A549 (cell line): ENCODE measurements around the gene FOSL2.

Experiments
- EP300 ChIP-seq, 2 experiments: fragments of >200 bp; sonication (Bioruptor Twin); formaldehyde crosslinking; IDR thresholded peaks; 2 replicates in 1 of 2; 3 replicates in 1 of 2; pipeline ENCODE4 v1.6.1; 2016 to 2017
- JUN ChIP-seq, 2 experiments: fragments of >200 bp; sonication (Bioruptor Twin); formaldehyde crosslinking; IDR thresholded peaks; 2 replicates in 1 of 2; 3 replicates in 1 of 2; pipeline ENCODE4 v1.6.1; 2016 to 2017
- MYC ChIP-seq: IDR thresholded peaks from 2 replicates; pipeline ENCODE4 v1.6.1; 2012; ENCODE audit warnings: mild to moderate bottlenecking, inconsistent platforms, low read length, improper control_type of control experiment, borderline replicate concordance
- POLR2A ChIP-seq: IDR thresholded peaks from 2 replicates; pipeline ENCODE4 v1.6.1; 2012; ENCODE audit warnings: mild to moderate bottlenecking, low read length
- RAD21 ChIP-seq, 2 experiments: fragments of >200 bp in 1 of 2; sonication (Bioruptor Twin) in 1 of 2; formaldehyde crosslinking in 1 of 2; IDR thresholded peaks in 1 of 2; conservative IDR thresholded peaks in 1 of 2; 2 replicates in 1 of 2; 3 replicates in 1 of 2; pipeline ENCODE4 v1.6.1; 2012 to 2018; ENCODE audit warnings: inconsistent platforms in 1 of 2
- RCOR1 ChIP-seq: fragments of 150-350 bp; IDR thresholded peaks from 2 replicates; pipeline ENCODE4 v1.6.1; 2014; ENCODE audit warnings: antibody characterized with exemption, low read length, low read depth
- RNF2 ChIP-seq: fragments of 200-600 bp; sonication (generic); IDR thresholded peaks from 2 replicates; pipeline ENCODE4 v1.6.1; 2016; ENCODE audit warnings: low read depth, mild to moderate bottlenecking, antibody characterized with exemption, moderate library complexity, borderline replicate concordance
- TFCP2L1 ChIP-seq: fragments of 250-450 bp; sonication (Bioruptor Pico); IDR thresholded peaks from 2 replicates; pipeline ENCODE4 v1.5.0; 2021; ENCODE audit warnings: mild to moderate bottlenecking
- TP53 ChIP-seq: fragments of 250-450 bp; sonication (Bioruptor Pico); IDR thresholded peaks from 2 replicates; pipeline ENCODE4 v1.5.0; 2021; ENCODE audit warnings: mild to moderate bottlenecking, moderate library complexity
- TF ChIP-seq, protein P1 (sequence below): IDR thresholded peaks from 2 replicates; pipeline ENCODE4 v1.6.1; 2012
- TF ChIP-seq, protein P2 (sequence below): fragments of >200 bp; sonication (Bioruptor Twin); formaldehyde crosslinking; IDR thresholded peaks from 3 replicates; pipeline ENCODE4 v1.5.1; 2016
- TF ChIP-seq, protein P3 (sequence below): fragments of 250-450 bp; sonication (Bioruptor Pico); IDR thresholded peaks from 2 replicates; pipeline ENCODE4 v1.5.0; 2021; ENCODE audit warnings: mild to moderate bottlenecking, moderate library complexity, borderline replicate concordance

DNA sequence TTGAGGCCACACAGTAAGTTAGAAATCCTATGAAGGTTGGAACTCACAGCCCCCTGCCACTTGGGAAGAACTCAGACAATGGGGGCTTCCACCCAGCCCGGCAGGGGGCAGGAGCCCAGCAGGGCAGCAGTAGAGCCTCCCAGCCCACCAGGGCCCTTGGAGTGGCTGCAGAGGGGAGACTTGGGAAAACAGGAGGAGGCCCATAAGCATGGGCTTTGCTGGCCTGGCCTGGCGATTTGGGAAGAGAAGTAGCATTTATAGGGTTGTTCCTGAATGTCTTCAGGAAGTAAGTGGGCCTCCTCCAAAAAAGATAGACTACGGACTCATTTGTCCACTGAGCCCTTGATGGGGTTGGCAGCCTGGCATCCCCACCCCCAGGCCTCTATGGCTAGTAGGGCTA lies 17.4 kb upstream of the FOSL2 start:
- no peak for TF ChIP-seq TP53
- TF ChIP-seq, protein P1, sequence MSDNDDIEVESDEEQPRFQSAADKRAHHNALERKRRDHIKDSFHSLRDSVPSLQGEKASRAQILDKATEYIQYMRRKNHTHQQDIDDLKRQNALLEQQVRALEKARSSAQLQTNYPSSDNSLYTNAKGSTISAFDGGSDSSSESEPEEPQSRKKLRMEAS: no peak
- TF ChIP-seq EP300 (IDR thresholded peaks at IDR 0.05): no peak
- TF ChIP-seq, protein P2, sequence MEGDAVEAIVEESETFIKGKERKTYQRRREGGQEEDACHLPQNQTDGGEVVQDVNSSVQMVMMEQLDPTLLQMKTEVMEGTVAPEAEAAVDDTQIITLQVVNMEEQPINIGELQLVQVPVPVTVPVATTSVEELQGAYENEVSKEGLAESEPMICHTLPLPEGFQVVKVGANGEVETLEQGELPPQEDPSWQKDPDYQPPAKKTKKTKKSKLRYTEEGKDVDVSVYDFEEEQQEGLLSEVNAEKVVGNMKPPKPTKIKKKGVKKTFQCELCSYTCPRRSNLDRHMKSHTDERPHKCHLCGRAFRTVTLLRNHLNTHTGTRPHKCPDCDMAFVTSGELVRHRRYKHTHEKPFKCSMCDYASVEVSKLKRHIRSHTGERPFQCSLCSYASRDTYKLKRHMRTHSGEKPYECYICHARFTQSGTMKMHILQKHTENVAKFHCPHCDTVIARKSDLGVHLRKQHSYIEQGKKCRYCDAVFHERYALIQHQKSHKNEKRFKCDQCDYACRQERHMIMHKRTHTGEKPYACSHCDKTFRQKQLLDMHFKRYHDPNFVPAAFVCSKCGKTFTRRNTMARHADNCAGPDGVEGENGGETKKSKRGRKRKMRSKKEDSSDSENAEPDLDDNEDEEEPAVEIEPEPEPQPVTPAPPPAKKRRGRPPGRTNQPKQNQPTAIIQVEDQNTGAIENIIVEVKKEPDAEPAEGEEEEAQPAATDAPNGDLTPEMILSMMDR: no peak
- TF ChIP-seq JUN (IDR thresholded peaks at IDR 0.05): no peak
- no peak for TF ChIP-seq MYC
- no peak for TF ChIP-seq TFCP2L1
- TF ChIP-seq RAD21 (conservative IDR thresholded peaks at IDR 0.05 in 1 of 2, IDR thresholded peaks at IDR 0.05 in 1 of 2): no peak
- TF ChIP-seq RNF2: no peak
- TF ChIP-seq RCOR1: no peak
- no peak for TF ChIP-seq POLR2A
- TF ChIP-seq, protein P3, sequence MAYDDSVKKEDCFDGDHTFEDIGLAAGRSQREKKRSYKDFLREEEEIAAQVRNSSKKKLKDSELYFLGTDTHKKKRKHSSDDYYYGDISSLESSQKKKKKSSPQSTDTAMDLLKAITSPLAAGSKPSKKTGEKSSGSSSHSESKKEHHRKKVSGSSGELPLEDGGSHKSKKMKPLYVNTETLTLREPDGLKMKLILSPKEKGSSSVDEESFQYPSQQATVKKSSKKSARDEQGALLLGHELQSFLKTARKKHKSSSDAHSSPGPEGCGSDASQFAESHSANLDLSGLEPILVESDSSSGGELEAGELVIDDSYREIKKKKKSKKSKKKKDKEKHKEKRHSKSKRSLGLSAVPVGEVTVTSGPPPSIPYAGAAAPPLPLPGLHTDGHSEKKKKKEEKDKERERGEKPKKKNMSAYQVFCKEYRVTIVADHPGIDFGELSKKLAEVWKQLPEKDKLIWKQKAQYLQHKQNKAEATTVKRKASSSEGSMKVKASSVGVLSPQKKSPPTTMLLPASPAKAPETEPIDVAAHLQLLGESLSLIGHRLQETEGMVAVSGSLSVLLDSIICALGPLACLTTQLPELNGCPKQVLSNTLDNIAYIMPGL (CRISPR knock-in tag): no peak
